Naive B cell (primary cell): ENCODE measurements around the gene CDK5. TPM values are rescaled to one million over a fixed set of nuclear protein-coding genes. Genes with fewer than 3 reads are reported as not detected.
"Not testable (repeated sequence)": the region's sequence is repeated elsewhere in the genome, so short reads cannot be mapped to it uniquely, and the experiment has no call there.

Experiments
- ATAC-seq, 2 donors: fragments of 150-1000 bp; cut with Tn5 transposase; 2 replicates each; pipeline ENCODE4 v1.10.0; 2021; ENCODE audit warnings: low read depth in 2 of 2, mild to moderate bottlenecking in 2 of 2, moderate library complexity in 2 of 2
- DNase-seq: peaks from one replicate; pipeline ENCODE4 v3.0.0; 2022
- H3K27ac Mint-ChIP-seq, 6 donors: one replicate each; pipeline ENCODE4 v1.8.0; 2020 to 2022; ENCODE audit warnings: mild to moderate bottlenecking in 6 of 6, mixed read lengths in 6 of 6, moderate library complexity in 5 of 6, inconsistent platforms in 2 of 6
- H3K27me3 Mint-ChIP-seq, 3 donors: one replicate each; pipeline ENCODE4 v1.8.0; 2021 to 2022; ENCODE audit warnings: mixed read lengths in 3 of 3, mild to moderate bottlenecking in 1 of 3
- H3K36me3 Mint-ChIP-seq, 2 donors: one replicate each; pipeline ENCODE4 v1.8.0; 2020 to 2022; ENCODE audit warnings: mixed read lengths in 2 of 2, inconsistent platforms in 1 of 2, mild to moderate bottlenecking in 1 of 2
- H3K4me1 Mint-ChIP-seq, 3 donors: one replicate each; pipeline ENCODE4 v1.8.0; 2020 to 2022; ENCODE audit warnings: mixed read lengths in 3 of 3, inconsistent platforms in 1 of 3, mild to moderate bottlenecking in 1 of 3, moderate library complexity in 1 of 3
- H3K4me3 Mint-ChIP-seq, 8 donors: one replicate each; pipeline ENCODE4 v1.8.0; 2020 to 2022; ENCODE audit warnings: mild to moderate bottlenecking in 8 of 8, mixed read lengths in 8 of 8, moderate library complexity in 8 of 8, inconsistent platforms in 2 of 8
- H3K9me3 Mint-ChIP-seq, 7 donors: one replicate each; pipeline ENCODE4 v1.8.0; 2020 to 2022; ENCODE audit warnings: mixed read lengths in 7 of 7, mild to moderate bottlenecking in 5 of 7, inconsistent platforms in 2 of 7, moderate library complexity in 1 of 7
- polyA plus RNA-seq, 6 donors: library from polyadenylated mRNA; unstranded; fragments of 300-500 nt; fragmentation: Illumina TruSeq; gene quantifications; one replicate each; pipeline ENCODE4 v1.2.3, GENCODE V29; 2021; ENCODE audit warnings: low read depth in 6 of 6

CDK5 gene
- polyA plus RNA-seq, 6 donors from 2014 or later: 7.3 to 10.5 (median 9.6) TPM

- Mint-ChIP-seq H3K4me1 (no peaks in the 10 kb centered on the region), H3K27ac (peak overlapping the region in 2 of 6 donors; percentile 68 to 76), H3K4me3 (peak overlapping the region in 1 of 8 donors; percentile 25), H3K27me3 (no peaks in the 10 kb centered on the region), H3K36me3 (no peaks in the 10 kb centered on the region), H3K9me3 (no peaks in the 10 kb centered on the region)
- DNase-seq (no peak), ATAC-seq (no peak)
Measured at GRCh38 chr7:151038951-151039849, 18.5 kb downstream of the CDK5 start.

GRCh38 chr7:151035902-151036301, 21.8 kb downstream of the CDK5 start:
- H3K4me1 Mint-ChIP-seq: no peaks in the 10 kb centered on the region
- DNase-seq (no peak), ATAC-seq (no peak)
- no peaks in the 10 kb centered on the region for H3K36me3 Mint-ChIP-seq
- H3K9me3 Mint-ChIP-seq: no peaks in the 10 kb centered on the region
- no peaks in the 10 kb centered on the region for H3K27me3 Mint-ChIP-seq
- H3K27ac Mint-ChIP-seq: peak overlapping the region in 1 of 6 donors; percentile 78
- H3K4me3 Mint-ChIP-seq: no peak overlapping the region

- DNase-seq (no peak), ATAC-seq (no peak)
- Mint-ChIP-seq H3K27me3 (no peaks in the 10 kb centered on the region), H3K36me3 (no peaks in the 10 kb centered on the region), H3K9me3 (no peaks in the 10 kb centered on the region), H3K27ac (peak overlapping the region in 1 of 6 donors; percentile 78), H3K4me3 (no peak overlapping the region), H3K4me1 (no peaks in the 10 kb centered on the region)
Measured at GRCh38 chr7:151035026-151035717, 22.5 kb downstream of the CDK5 start.

GRCh38 chr7:151034312-151035025, 23.2 kb downstream of the CDK5 start:
- ATAC-seq (no peak), DNase-seq (no peak)
- H3K9me3 Mint-ChIP-seq: no peaks in the 10 kb centered on the region
- H3K27ac Mint-ChIP-seq: no peak overlapping the region
- no peaks in the 10 kb centered on the region for H3K36me3 Mint-ChIP-seq
- H3K4me1 Mint-ChIP-seq: peaks cover 0 to 5% (median 2%) of the 10 kb centered on the region in 3 donors
- no peak overlapping the region for H3K4me3 Mint-ChIP-seq
- no peaks in the 10 kb centered on the region for H3K27me3 Mint-ChIP-seq

DNA sequence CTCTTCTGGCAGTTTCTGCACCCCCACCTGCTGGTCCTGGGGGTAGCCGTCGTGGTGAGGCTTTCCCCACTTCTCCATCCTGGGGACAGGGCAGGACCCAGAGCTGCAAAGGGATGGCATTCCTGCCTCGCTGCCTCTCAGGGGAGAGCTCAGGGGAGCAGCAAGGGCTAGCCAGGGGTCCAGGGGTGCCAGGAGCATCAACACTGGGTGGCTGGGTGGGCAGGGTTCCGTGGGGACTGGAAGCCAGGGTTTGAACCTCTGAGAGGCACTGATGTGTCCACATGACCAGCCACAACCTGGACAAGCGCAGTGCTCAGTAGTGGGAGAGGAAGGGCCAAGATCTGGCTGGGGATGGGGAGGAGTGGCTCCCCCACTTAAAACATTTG, 23.8 kb downstream of the CDK5 start:
- Mint-ChIP-seq H3K4me3 (no peak overlapping the region), H3K4me1 (peaks cover under 1 to 11% (median 8%) of the 10 kb centered on the region in 3 donors), H3K27ac (peak overlapping the region in 1 of 6 donors; percentile 44), H3K36me3 (no peaks in the 10 kb centered on the region), H3K9me3 (no peaks in the 10 kb centered on the region), H3K27me3 (no peaks in the 10 kb centered on the region)
- DNase-seq (no peak), ATAC-seq (no peak)

GRCh38 chr7:151032936-151033863, 24.5 kb downstream of the CDK5 start:
- ATAC-seq (no peak), DNase-seq (no peak)
- peaks cover 4 to 16% (median 13%) of the 10 kb centered on the region in 3 donors for H3K4me1 Mint-ChIP-seq
- H3K9me3 Mint-ChIP-seq: no peaks in the 10 kb centered on the region
- no peaks in the 10 kb centered on the region for H3K36me3 Mint-ChIP-seq
- H3K27ac Mint-ChIP-seq: peak overlapping the region in 1 of 6 donors; percentile 44
- H3K27me3 Mint-ChIP-seq: no peaks in the 10 kb centered on the region
- H3K4me3 Mint-ChIP-seq: no peak overlapping the region

- H3K9me3 Mint-ChIP-seq: peaks cover 0 to 4% (median 0%) of the 10 kb centered on the region in 7 donors
- peaks cover 0 to 4% of the 10 kb centered on the region in 2 donors for H3K36me3 Mint-ChIP-seq
- ATAC-seq: no peak
- H3K27ac Mint-ChIP-seq: no peak overlapping the region
- no peak for DNase-seq
- peaks cover 10 to 33% (median 24%) of the 10 kb centered on the region in 3 donors for H3K4me1 Mint-ChIP-seq
- peaks cover 0 to 6% (median 5%) of the 10 kb centered on the region in 3 donors for H3K27me3 Mint-ChIP-seq
- H3K4me3 Mint-ChIP-seq: peak overlapping the region in 3 of 8 donors; percentile 25 to 57 (median 51)
Measured at GRCh38 chr7:151031011-151031410, 26.7 kb downstream of the CDK5 start.

DNA sequence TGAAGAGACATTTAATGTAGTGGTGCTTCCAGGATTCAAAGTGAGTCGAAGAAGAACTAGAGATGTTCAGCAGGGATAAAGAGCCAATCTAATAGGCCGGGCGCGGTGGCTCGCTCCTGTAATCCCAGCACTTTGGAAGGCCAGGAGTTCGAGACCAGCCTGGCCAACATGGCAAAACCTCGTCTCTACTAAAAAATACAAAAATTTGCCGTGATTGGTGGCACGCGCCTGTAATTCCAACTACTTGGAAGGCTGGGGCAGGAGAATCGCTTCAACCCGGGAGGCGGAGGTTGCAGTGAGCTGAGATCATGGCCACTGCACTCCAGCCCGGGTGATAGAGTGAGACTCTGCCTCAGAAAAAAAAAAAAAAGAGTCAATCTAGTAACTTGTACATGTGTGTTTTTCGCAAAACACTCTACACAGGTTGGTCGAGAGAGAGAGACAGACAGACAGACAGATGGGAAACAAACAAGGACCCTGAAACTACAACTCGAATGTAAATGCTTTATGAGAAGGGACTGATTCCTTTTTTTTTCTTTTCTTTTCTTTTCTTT, 28.7 kb downstream of the CDK5 start:
- peaks cover 0 to 4% (median 0%) of the 10 kb centered on the region in 7 donors for H3K9me3 Mint-ChIP-seq
- ATAC-seq (no peak), DNase-seq (no peak)
- peaks cover 0 to 4% of the 10 kb centered on the region in 2 donors for H3K36me3 Mint-ChIP-seq
- H3K4me3 Mint-ChIP-seq: peak overlapping the region; percentile 80 to 99 (median 96)
- H3K27me3 Mint-ChIP-seq: peaks cover 10 to 24% (median 13%) of the 10 kb centered on the region in 3 donors
- H3K27ac Mint-ChIP-seq: peak overlapping the region; percentile 99 to 100 (median 100)
- H3K4me1 Mint-ChIP-seq: peaks cover 10 to 33% (median 24%) of the 10 kb centered on the region in 3 donors

GRCh38 chr7:151028131-151028947, 29.4 kb downstream of the CDK5 start, which contains the start of gene ABCB8:
ABCB8 (plus strand) TSS chr7:151028450; CDS start chr7:151028516, 66 bp downstream.
- ATAC-seq (peak; percentile 82), DNase-seq (peak; percentile 100)
- H3K27ac Mint-ChIP-seq: peak within 1 kb of the TSS; percentile 99 to 100 (median 100)
- peak within 1 kb of the TSS; percentile 80 to 99 (median 96) for H3K4me3 Mint-ChIP-seq
- peaks cover 10 to 30% (median 13%) of the 10 kb centered on the region in 3 donors for H3K27me3 Mint-ChIP-seq
- H3K9me3 Mint-ChIP-seq: peaks cover 0 to 4% (median 0%) of the 10 kb centered on the region in 7 donors
- peaks cover 0 to 4% of the 10 kb centered on the region in 2 donors for H3K36me3 Mint-ChIP-seq
- peaks cover 10 to 33% (median 24%) of the 10 kb centered on the region in 3 donors for H3K4me1 Mint-ChIP-seq

GRCh38 chr7:151027728-151028130, 30.0 kb downstream of the CDK5 start:
- not testable (repeated sequence) for H3K36me3 Mint-ChIP-seq, DNase-seq, H3K9me3 Mint-ChIP-seq
- peak; percentile 41 to 45 for ATAC-seq
- Mint-ChIP-seq H3K4me1 (peaks cover 10 to 33% (median 24%) of the 10 kb centered on the region in 3 donors), H3K27me3 (peaks cover 13 to 36% (median 16%) of the 10 kb centered on the region in 3 donors), H3K27ac (peak overlapping the region; percentile 99 to 100 (median 100)), H3K4me3 (peak overlapping the region; percentile 80 to 99 (median 96))
